CD8-positive, alpha-beta memory T cell (primary cell): ENCODE results near the gene GRIK4. TPM values are rescaled to one million over a fixed set of nuclear protein-coding genes. Genes with fewer than 3 reads are reported as not detected.

Experiments used
- CTCF ChIA-PET: fragments of 350-600 bp; sonication (Branson Sonifier 250); formaldehyde crosslinking; loops from one replicate; lab custom pipeline; 2021; ENCODE audit warnings: antibody characterized with exemption; lab: Charles Lee
- POLR2A ChIA-PET: fragments of 350-600 bp; sonication (Branson Sonifier 250); formaldehyde crosslinking; loops from one replicate; lab custom pipeline; 2021; ENCODE audit warnings: antibody characterized with exemption; lab: Charles Lee
- DNase-seq, 5 donors: peaks; one replicate each; pipeline versions ENCODE4 v3.0.0 to v3.0.0-alpha.2; 2020 to 2022; ENCODE audit warnings: mixed read lengths in 1 of 5
- H3K27ac ChIP-seq: one replicate; pipeline ENCODE4 v1.7.0; 2013; ENCODE audit warnings: low read depth, mild to moderate bottlenecking, low read length, moderate library complexity
- H3K27me3 ChIP-seq: 2 replicates; pipeline ENCODE4 v1.7.0; 2013; ENCODE audit warnings: low read length, mild to moderate bottlenecking; ENCODE audit not compliant: insufficient read depth, poor library complexity, severe bottlenecking
- H3K36me3 ChIP-seq: 2 replicates; pipeline ENCODE4 v1.7.0; 2013; ENCODE audit warnings: mild to moderate bottlenecking, low read length, moderate library complexity; ENCODE audit not compliant: insufficient read depth
- H3K4me1 ChIP-seq: 2 replicates; pipeline ENCODE4 v1.7.0; 2013; ENCODE audit warnings: mild to moderate bottlenecking, low read length, moderate library complexity; ENCODE audit not compliant: insufficient read depth
- H3K4me3 ChIP-seq: 2 replicates; pipeline ENCODE4 v1.7.0; 2013; ENCODE audit warnings: mild to moderate bottlenecking, low read length
- H3K9me3 ChIP-seq: 2 replicates; pipeline ENCODE4 v1.7.0; 2013; ENCODE audit warnings: mild to moderate bottlenecking, low read length
- H3K27ac Mint-ChIP-seq, 8 donors: one replicate each; pipeline ENCODE4 v1.8.0; 2020 to 2021; ENCODE audit warnings: mixed read lengths in 8 of 8, mild to moderate bottlenecking in 6 of 8, inconsistent platforms in 3 of 8, moderate library complexity in 3 of 8
- H3K27me3 Mint-ChIP-seq, 2 donors: one replicate each; pipeline ENCODE4 v1.8.0; 2020 to 2021; ENCODE audit warnings: mixed read lengths in 2 of 2, mild to moderate bottlenecking in 1 of 2, moderate library complexity in 1 of 2
- H3K36me3 Mint-ChIP-seq, 3 donors: one replicate each; pipeline ENCODE4 v1.8.0; 2020 to 2021; ENCODE audit warnings: mixed read lengths in 3 of 3, inconsistent platforms in 1 of 3, mild to moderate bottlenecking in 1 of 3
- H3K4me1 Mint-ChIP-seq, 3 donors: one replicate each; pipeline ENCODE4 v1.8.0; 2020 to 2021; ENCODE audit warnings: mixed read lengths in 3 of 3, inconsistent platforms in 1 of 3, mild to moderate bottlenecking in 1 of 3
- H3K4me3 Mint-ChIP-seq, 7 donors: one replicate each; pipeline ENCODE4 v1.8.0; 2020 to 2021; ENCODE audit warnings: mixed read lengths in 7 of 7, mild to moderate bottlenecking in 6 of 7, moderate library complexity in 4 of 7, inconsistent platforms in 2 of 7
- H3K9me3 Mint-ChIP-seq, 5 donors: one replicate each; pipeline ENCODE4 v1.8.0; 2020 to 2022; ENCODE audit warnings: mixed read lengths in 5 of 5, mild to moderate bottlenecking in 3 of 5, moderate library complexity in 2 of 5, inconsistent platforms in 1 of 5
- polyA plus RNA-seq: library from polyadenylated mRNA; unstranded; fragments of 300-500 nt; fragmentation: Illumina TruSeq; gene quantifications from one replicate; pipeline ENCODE4 v1.2.3, GENCODE V29; 2021
- total RNA-seq, 2 experiments: library from RNA; stranded (reverse); gene quantifications; one replicate each; pipeline ENCODE4 v1.2.3, GENCODE V29; 2021

Gene GRIK4
- total and polyA plus RNA-seq, 3 experiments from 2014 or later, result 0.07 TPM; not detected in 2

DNA sequence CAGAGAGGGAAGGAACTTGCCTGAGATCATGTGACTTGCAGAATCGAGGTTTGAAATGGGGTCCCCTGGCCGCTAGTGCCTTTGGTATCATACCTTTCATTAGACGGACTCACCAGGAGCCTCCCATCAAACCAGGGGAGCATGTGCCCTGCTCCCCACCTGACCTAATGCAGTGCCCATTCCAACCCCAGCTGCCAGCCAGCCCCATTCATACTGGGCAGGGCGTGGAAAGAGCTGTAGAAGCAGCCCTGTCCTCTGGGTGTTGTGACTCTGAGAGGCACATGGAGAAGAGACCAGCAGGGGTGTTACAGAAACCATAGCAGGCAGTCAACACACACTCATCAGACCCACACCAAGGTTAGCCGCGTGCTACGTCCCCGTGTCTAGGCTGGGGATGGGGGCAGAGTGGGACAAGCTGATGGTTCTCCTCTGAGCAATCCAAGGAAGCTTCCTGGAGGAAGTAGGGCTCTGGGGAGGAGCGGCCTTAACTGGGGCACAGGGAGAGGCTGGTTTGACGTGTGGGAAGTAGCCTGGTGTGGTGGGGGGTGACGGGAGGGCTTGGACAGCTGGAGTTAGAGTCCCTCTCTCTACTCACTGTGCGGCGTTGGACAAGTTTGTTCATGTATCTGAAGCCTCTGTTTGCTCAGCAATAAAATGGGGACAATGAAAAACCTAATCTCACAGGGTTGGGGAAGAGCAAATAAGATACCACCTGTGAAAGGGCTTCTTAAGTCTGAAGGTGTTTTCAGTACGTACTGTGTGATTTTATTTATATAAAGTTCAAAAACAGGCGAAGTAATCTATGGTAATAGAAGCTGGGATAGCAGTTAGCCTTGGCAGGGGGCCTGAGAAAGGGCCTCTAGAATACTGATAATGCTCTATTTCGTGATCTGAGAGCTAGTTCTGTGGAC is 14.0 kb downstream of the GRIK4 start:
- H3K4me1 ChIP-seq, result no peaks in the 10 kb centered on the region
- no peak overlapping the region for H3K4me3 Mint-ChIP-seq
- ChIA-PET POLR2A (no interaction called here), CTCF (no interaction called here)
- no peaks in the 10 kb centered on the region for H3K36me3 ChIP-seq
- H3K4me3 ChIP-seq, result no peak overlapping the region
- no peak overlapping the region for H3K27ac Mint-ChIP-seq
- H3K4me1 Mint-ChIP-seq, result no peaks in the 10 kb centered on the region
- H3K27ac ChIP-seq, result no peak overlapping the region
- DNase-seq, result no peak
- no peaks in the 10 kb centered on the region for H3K27me3 ChIP-seq
- H3K9me3 Mint-ChIP-seq, result peaks cover 0 to 5% (median 0%) of the 10 kb centered on the region in 5 donors
- no peaks in the 10 kb centered on the region for H3K36me3 Mint-ChIP-seq
- H3K9me3 ChIP-seq, result no peaks in the 10 kb centered on the region
- peaks cover 8 to 46% of the 10 kb centered on the region in 2 donors for H3K27me3 Mint-ChIP-seq

DNA sequence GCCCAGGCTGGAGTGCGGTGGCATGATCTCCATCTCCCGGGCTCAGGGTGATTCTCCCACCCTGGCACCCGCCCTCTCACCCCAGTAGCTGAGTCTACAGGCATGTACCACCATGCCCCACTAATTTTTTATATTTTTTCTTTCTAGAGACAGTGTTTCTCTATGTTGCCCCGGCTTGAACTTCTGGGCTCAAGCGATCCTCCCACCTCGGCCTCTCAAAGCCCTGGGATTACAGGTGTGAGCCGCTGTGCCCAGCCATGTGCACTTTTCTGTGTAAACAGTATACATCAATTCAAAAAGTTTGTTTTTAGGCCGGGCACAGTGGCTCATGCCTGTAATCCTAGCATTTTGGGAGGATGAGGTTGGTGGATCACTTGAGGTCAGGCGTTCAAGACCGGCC is 14.7 kb downstream of the GRIK4 start:
- Histone ChIP-seq H3K4me3 (no peak overlapping the region), H3K27me3 (no peaks in the 10 kb centered on the region), H3K4me1 (no peaks in the 10 kb centered on the region), H3K9me3 (no peaks in the 10 kb centered on the region), H3K36me3 (no peaks in the 10 kb centered on the region), H3K27ac (no peak overlapping the region)
- Mint-ChIP-seq H3K36me3 (no peaks in the 10 kb centered on the region), H3K27ac (no peak overlapping the region), H3K4me3 (no peak overlapping the region), H3K4me1 (no peaks in the 10 kb centered on the region), H3K27me3 (peaks cover 6 to 49% of the 10 kb centered on the region in 2 donors), H3K9me3 (peaks cover 0 to 5% (median 0%) of the 10 kb centered on the region in 5 donors)
- POLR2A ChIA-PET, result no interaction called here
- CTCF ChIA-PET, result no interaction called here
- DNase-seq, result no peak

DNA sequence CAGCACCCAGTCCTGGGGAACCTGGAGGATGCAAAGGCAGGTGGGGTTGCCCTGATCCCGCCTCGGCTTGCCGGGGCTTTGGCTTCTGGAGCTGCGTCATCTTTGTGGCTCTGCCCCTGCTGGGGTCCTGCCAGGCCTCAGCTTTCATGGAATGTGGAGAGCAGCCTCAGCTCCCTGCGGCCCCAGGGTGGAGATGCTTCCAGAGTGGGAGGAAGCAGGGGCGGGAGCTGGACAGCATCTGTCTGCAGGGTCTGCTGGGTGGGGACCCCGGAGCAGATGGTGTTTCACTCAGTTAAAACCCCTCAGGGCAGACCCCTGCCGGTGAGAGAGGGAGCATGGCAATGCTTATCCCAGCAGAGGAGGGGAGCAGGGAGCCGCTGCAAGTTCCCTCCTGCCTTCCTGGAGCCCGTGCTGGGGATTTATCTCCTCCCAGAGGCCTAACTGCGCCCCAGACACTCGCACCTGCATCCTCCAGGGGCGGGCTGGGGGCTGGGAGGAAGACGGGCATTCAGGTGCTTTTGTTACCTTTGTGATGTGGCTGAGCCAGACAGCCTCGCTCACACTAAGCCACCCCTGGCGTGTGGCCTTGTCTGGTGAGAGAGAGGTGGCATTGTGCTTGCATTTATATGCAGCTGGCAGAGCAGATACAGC is 15.7 kb downstream of the GRIK4 start:
- no peak overlapping the region for H3K27ac Mint-ChIP-seq

DNA sequence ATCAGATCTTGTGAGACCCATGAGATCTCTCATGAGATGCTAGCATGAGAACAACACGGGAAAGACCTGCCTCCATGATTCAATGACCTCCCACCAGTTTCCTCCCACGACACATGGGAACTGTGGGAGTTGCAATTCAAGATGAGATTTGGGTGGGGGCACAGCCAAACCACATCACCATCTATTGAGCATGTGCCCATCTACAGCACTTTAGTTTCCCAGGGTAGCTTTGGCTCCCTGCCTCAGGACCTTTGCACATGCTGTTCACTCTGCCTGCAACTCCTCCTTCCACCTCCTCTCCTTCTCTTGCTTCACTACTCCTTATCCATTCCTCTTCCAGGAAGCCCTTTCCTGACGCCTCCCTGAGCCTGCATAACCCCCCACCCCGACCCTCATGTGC is 17.2 kb downstream of the GRIK4 start:
- H3K27me3 Mint-ChIP-seq, result peaks cover 10 to 55% of the 10 kb centered on the region in 2 donors
- no peaks in the 10 kb centered on the region for H3K36me3 Mint-ChIP-seq
- H3K9me3 Mint-ChIP-seq, result peaks cover 0 to 5% (median 0%) of the 10 kb centered on the region in 5 donors
- no peaks in the 10 kb centered on the region for H3K27me3 ChIP-seq
- ChIA-PET POLR2A (no interaction called here), CTCF (no interaction called here)
- no peak overlapping the region for H3K4me3 ChIP-seq
- no peaks in the 10 kb centered on the region for H3K4me1 ChIP-seq
- H3K27ac ChIP-seq, result no peak overlapping the region
- H3K27ac Mint-ChIP-seq, result peak overlapping the region in 1 of 8 donors; percentile 46
- DNase-seq, result no peak
- no peaks in the 10 kb centered on the region for H3K4me1 Mint-ChIP-seq
- H3K36me3 ChIP-seq, result no peaks in the 10 kb centered on the region
- no peaks in the 10 kb centered on the region for H3K9me3 ChIP-seq
- no peak overlapping the region for H3K4me3 Mint-ChIP-seq

More for the DNA sequence above, 15.7 kb downstream of the GRIK4 start:
- ChIA-PET CTCF (no interaction called here), POLR2A (no interaction called here)
- H3K36me3 Mint-ChIP-seq, result no peaks in the 10 kb centered on the region
- Histone ChIP-seq H3K27me3 (no peaks in the 10 kb centered on the region), H3K27ac (no peak overlapping the region), H3K4me1 (no peaks in the 10 kb centered on the region), H3K36me3 (no peaks in the 10 kb centered on the region), H3K4me3 (no peak overlapping the region), H3K9me3 (no peaks in the 10 kb centered on the region)
- no peak for DNase-seq
- H3K4me3 Mint-ChIP-seq, result no peak overlapping the region
- no peaks in the 10 kb centered on the region for H3K4me1 Mint-ChIP-seq
- peaks cover 0 to 5% (median 0%) of the 10 kb centered on the region in 5 donors for H3K9me3 Mint-ChIP-seq
- peaks cover 6 to 51% of the 10 kb centered on the region in 2 donors for H3K27me3 Mint-ChIP-seq

DNA sequence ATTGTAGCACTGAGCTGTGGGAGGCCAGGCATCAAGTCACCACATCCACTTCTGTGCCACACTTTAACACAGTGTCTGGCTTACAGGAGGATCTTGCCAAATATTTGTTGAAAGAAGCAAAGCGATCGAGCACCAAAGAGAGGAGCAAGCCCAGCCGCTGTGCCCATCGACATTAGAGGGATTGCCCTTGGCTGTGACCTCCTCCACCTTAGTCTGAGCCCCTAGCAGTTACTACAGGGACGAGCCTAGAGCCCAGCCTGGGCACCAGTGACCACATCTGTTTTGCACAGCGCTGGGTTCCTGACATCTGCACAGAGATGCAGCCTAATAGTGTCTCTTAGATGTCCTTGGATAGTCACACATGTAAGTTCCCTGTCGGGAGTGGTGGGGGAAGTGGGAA is 17.7 kb downstream of the GRIK4 start:
- no peaks in the 10 kb centered on the region for H3K9me3 ChIP-seq
- no peak overlapping the region for H3K27ac ChIP-seq
- POLR2A ChIA-PET, result no interaction called here
- Mint-ChIP-seq H3K27ac (peak overlapping the region in 1 of 8 donors; percentile 36), H3K27me3 (peaks cover 12 to 58% of the 10 kb centered on the region in 2 donors), H3K36me3 (no peaks in the 10 kb centered on the region), H3K9me3 (peaks cover 0 to 5% (median 0%) of the 10 kb centered on the region in 5 donors), H3K4me3 (no peak overlapping the region), H3K4me1 (no peaks in the 10 kb centered on the region)
- no peaks in the 10 kb centered on the region for H3K36me3 ChIP-seq
- no peaks in the 10 kb centered on the region for H3K4me1 ChIP-seq
- no peaks in the 10 kb centered on the region for H3K27me3 ChIP-seq
- DNase-seq, result no peak
- no peak overlapping the region for H3K4me3 ChIP-seq
- CTCF ChIA-PET, result no interaction called here

DNA sequence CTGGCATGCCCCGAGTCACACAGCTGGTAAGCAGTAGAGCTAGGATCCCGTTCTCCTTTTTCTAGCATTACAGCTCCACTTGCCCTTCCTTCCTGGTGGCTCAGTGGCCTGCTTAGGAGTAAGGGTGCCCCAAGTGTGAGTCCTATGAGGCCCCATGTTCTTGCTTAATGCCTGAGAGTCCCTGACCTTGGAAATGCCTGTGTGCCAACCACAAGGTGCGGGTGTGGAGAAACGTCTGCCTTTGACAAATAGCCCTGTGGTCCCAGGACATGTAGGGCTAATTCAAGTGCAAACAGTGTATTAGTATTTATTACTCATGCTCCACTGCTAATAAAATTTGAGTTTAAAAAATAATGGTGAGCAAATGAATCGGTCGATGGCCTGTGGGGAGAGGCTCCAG is 18.4 kb downstream of the GRIK4 start:
- Mint-ChIP-seq H3K27me3 (peaks cover 10 to 58% of the 10 kb centered on the region in 2 donors), H3K27ac (no peak overlapping the region), H3K4me3 (no peak overlapping the region), H3K36me3 (no peaks in the 10 kb centered on the region), H3K9me3 (peaks cover 0 to 5% (median 0%) of the 10 kb centered on the region in 5 donors), H3K4me1 (no peaks in the 10 kb centered on the region)
- no peak for DNase-seq
- CTCF ChIA-PET, result no interaction called here
- no peak overlapping the region for H3K27ac ChIP-seq
- no peaks in the 10 kb centered on the region for H3K4me1 ChIP-seq
- no peak overlapping the region for H3K4me3 ChIP-seq
- no peaks in the 10 kb centered on the region for H3K9me3 ChIP-seq
- POLR2A ChIA-PET, result no interaction called here
- no peaks in the 10 kb centered on the region for H3K36me3 ChIP-seq
- no peaks in the 10 kb centered on the region for H3K27me3 ChIP-seq

DNA sequence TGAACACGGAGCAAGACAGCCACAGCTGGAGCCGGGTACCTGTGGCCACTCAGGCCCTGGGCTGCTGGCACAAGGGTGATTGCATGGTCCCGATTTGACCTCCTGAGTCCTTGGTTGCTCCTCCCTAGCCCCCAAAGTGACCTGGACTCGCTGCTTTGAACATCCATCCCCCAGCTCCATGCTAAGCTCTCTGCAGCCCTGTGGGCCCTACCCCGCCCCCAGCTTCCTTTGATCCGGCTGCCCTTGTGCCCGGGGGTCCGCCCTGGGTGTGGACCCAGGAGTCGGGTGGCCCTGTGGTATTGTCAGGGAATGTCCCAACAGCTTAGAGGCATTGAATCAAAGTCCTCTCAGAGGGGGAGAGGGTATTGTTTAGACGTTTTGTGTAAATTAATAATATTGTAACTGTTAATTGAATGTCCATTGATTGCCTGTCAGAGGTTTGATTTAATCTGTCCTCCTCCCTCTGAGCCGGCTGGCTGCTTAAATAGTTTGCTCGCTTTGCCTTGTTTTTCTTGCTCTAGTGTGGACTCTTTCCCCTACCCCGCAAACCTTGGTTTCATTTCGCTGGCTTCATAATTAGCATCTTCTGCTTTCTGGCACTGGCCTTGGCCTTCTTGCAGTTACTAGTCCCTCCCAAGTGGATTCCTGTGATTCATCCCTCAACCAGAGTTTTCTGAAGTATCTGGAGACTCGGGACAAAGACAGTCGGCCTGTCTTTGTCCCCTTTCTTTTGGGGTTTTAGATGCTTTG is 20.7 kb downstream of the GRIK4 start:
- ChIA-PET CTCF (no interaction called here), POLR2A (no interaction called here)
- H3K4me3 ChIP-seq, result no peak overlapping the region
- H3K27me3 ChIP-seq, result no peaks in the 10 kb centered on the region
- Mint-ChIP-seq H3K4me3 (no peak overlapping the region), H3K36me3 (no peaks in the 10 kb centered on the region), H3K27me3 (peaks cover 15 to 53% of the 10 kb centered on the region in 2 donors), H3K9me3 (peaks cover 0 to 5% (median 0%) of the 10 kb centered on the region in 5 donors), H3K27ac (no peak overlapping the region), H3K4me1 (no peaks in the 10 kb centered on the region)
- H3K9me3 ChIP-seq, result no peaks in the 10 kb centered on the region
- no peaks in the 10 kb centered on the region for H3K36me3 ChIP-seq
- no peaks in the 10 kb centered on the region for H3K4me1 ChIP-seq
- H3K27ac ChIP-seq, result no peak overlapping the region
- DNase-seq, result no peak
